Measurements from ENCODE around the gene AFF4.

DNA sequence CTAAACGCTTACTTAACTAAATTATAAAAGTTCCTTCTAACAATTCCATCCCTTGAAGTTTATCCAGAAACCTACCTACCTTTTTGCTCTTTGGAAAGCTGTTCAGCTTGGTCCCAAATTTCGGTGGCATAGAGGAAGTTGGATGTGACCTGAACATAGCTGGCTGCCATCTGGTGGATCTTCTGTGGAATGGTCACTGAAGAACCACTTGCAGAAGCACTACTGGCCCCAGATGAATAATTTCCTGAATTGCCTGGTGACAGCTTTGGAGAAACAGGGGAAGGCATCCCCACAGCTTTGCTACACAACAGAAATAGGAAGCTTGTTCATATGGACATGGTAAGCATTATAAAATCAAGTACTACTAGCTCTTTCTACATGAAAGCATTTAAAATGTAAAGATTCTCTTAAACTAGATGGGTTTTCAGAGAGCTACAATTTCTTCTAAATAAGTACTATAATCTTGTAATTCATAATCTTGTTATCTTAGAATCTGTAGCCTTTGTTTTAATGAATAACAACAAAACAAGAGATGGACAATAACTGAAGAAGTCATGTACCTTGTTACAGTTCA is 80.1 kb downstream of the AFF4 start:
- TF ChIP-seq, protein P1, sequence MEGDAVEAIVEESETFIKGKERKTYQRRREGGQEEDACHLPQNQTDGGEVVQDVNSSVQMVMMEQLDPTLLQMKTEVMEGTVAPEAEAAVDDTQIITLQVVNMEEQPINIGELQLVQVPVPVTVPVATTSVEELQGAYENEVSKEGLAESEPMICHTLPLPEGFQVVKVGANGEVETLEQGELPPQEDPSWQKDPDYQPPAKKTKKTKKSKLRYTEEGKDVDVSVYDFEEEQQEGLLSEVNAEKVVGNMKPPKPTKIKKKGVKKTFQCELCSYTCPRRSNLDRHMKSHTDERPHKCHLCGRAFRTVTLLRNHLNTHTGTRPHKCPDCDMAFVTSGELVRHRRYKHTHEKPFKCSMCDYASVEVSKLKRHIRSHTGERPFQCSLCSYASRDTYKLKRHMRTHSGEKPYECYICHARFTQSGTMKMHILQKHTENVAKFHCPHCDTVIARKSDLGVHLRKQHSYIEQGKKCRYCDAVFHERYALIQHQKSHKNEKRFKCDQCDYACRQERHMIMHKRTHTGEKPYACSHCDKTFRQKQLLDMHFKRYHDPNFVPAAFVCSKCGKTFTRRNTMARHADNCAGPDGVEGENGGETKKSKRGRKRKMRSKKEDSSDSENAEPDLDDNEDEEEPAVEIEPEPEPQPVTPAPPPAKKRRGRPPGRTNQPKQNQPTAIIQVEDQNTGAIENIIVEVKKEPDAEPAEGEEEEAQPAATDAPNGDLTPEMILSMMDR (IDR thresholded peaks at IDR 0.05): peak; percentile 73
- TF ChIP-seq TAF1 (IDR thresholded peaks at IDR 0.05; ENCODE audit: borderline replicate concordance, low read depth, low read length) (no peak), RFX5 (IDR thresholded peaks at IDR 0.05; ENCODE audit: low read length) (no peak)
- TF ChIP-seq, protein P2, sequence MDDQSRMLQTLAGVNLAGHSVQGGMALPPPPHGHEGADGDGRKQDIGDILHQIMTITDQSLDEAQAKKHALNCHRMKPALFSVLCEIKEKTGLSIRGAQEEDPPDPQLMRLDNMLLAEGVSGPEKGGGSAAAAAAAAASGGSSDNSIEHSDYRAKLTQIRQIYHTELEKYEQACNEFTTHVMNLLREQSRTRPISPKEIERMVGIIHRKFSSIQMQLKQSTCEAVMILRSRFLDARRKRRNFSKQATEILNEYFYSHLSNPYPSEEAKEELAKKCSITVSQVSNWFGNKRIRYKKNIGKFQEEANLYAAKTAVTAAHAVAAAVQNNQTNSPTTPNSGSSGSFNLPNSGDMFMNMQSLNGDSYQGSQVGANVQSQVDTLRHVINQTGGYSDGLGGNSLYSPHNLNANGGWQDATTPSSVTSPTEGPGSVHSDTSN (IDR thresholded peaks at IDR 0.05): no peak
